ENCODE results near the gene PDZRN3.
"Not testable (repeated sequence)": the region's sequence is repeated elsewhere in the genome, so short reads cannot be mapped to it uniquely, and the experiment has no call there.

Gene PDZRN3

GRCh38 chr3:73490453-73491286, 134.1 kb downstream of the PDZRN3 start:
- DNase-seq (ENCODE audit: low spot score) = no peak

GRCh38 chr3:73485877-73486330, 138.8 kb downstream of the PDZRN3 start:
- DNase-seq (ENCODE audit: low spot score) = no peak

DNA sequence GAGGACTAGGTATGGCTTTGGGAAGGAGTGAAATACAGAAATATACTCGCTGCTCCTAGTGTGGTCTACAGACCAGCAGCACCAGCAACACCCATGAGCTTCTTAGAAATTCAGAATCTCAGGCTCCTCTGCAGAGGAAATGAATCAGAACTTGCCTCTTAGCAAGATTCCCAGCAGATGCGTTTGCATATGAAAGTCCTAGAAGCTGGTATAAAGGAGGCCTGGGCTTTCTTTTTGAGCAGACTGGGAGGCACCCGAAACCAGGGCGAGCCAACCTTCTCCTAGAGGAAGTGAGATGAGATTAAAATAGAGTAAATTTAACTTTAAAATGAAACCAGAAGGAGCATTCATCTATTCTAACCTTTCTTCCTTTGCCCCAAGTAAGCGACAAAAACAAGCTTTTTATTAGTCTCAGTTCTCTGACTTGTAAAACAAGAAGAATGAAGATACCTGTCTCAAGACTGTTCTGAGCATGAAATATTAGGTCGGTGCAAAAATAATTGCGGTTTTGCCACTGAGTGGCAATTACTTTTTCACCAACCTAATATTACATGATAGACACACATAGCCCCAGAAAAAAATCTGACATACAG, 140.0 kb downstream of the PDZRN3 start:
- DNase-seq (ENCODE audit: low spot score) = no peak

DNA sequence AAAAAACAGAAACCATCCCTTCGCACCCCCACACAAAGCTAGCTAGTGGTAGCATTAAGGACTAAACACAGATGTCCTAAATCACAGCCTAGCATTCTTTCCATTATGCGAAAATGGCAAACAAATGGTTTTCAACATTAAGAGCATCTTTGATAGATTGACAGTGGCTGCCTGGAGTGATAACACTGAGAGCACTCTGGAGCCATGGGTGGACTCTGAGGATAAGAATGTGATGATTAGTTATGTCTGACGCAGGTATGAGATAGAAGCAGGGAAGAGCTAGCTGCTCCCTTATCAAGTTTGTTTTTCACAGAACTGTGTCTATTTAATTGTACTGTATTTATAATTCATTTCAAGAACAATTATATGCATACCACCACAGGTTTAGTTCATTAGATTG, 142.9 kb downstream of the PDZRN3 start:
- DNase-seq (ENCODE audit: low spot score) = no peak

- DNase-seq (ENCODE audit: low spot score) = no peak
Measured at GRCh38 chr3:73480187-73480672, 144.5 kb downstream of the PDZRN3 start.

DNA sequence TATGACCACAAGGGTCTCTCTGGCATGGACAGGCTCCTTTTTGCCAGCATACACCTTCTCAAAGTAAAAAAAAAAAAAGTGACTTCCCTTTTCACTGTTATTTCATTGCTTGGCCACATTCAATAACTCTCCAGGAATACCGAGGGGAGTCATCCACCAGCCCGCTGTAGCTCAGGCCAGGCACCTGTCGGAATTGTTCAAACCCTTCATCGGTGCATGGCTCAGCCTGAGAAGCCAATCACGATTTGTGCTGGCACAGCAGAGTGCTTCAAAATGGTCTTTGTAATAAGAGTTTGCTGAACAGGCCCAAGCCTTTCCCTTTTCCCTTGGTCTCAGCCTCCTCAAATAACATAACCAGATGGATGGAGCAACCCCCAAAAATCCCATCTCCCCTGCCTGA, 145.4 kb downstream of the PDZRN3 start:
- no peak for DNase-seq (ENCODE audit: low spot score)

DNA sequence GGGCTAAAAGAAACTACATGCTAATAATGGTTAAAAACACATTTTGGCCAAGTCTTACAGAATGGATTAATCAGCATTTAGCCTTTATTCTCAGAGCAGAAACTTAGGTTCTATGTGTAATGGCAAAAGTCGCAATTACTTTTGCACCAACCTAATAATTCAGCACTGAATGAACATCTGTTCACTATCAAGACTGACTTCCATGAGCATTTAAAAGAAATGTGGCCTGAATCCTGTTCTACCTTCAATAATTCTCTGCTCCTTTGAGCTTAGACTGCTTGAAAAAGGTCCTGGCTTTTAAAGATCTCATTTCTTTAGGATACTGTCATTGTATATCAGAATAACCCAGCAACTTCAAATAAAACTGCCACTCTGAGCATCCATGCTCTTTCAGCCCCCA, 145.9 kb downstream of the PDZRN3 start:
- DNase-seq (ENCODE audit: low spot score) = no peak

GRCh38 chr3:73475717-73476116, 149.0 kb downstream of the PDZRN3 start:
- DNase-seq (ENCODE audit: low spot score) = no peak

DNA sequence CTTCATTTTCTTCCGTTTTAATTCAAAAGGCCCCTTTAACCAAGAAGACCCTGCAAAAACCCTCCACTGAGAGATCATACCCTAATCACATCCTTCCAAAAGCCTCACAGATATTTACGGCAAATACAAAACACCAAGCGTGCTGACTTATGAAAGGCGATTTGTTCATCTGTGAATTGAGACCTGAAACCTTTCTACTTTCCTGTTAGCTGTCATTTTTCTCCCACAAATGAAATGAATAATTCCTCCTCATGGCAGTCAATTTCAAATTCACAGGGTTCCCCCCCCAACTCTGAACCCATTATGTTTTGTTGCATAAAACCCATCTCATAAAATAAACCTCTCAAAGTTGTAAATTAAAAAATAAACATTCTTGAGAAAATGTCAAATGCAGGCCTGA, 149.6 kb downstream of the PDZRN3 start:
- no peak for DNase-seq (ENCODE audit: low spot score)

DNA sequence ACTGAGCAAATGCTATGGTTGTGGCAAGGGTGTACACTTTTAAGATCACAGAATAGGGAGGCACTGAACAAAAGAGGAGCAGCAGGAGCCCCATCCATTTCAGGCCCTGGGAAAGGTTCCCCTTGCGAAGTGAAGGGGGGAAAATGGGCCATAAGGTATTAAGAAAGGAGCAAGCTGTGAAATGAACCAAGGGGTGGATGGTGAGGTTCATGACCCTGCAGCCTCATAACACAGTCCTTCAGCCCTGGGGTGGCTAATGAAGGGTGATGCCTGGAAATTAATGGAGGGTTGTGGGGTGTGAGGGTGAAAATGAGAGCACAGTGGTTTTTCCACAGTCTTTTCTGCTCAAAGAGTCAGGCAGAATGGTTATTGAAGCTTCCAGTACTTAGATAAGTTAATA, 150.1 kb downstream of the PDZRN3 start:
- DNase-seq (ENCODE audit: low spot score) = no peak

DNA sequence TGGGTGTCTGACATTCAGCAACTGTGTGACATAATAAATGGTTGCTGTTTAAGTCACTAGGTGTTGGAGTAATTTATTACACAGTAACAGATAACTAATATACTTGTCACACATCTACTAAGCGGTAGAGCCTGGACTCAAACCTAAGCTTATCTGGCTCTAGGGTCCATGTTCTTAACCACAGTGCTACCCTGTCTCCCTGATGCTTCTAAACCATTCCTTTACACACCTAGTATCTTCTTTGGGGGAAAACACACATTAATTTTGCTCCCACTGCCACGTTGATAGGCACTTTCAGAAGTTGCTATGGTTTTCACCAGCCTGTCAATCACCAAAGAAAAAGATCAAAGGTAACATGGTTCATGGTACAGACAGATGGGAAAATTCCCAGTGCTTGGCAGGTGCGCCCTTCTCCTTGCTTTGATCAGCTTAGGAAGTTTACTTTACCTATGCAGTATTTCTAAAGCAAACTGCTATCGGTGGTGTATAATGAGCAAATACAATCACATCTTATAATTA, 150.8 kb downstream of the PDZRN3 start:
- DNase-seq (ENCODE audit: low spot score) = no peak

DNA sequence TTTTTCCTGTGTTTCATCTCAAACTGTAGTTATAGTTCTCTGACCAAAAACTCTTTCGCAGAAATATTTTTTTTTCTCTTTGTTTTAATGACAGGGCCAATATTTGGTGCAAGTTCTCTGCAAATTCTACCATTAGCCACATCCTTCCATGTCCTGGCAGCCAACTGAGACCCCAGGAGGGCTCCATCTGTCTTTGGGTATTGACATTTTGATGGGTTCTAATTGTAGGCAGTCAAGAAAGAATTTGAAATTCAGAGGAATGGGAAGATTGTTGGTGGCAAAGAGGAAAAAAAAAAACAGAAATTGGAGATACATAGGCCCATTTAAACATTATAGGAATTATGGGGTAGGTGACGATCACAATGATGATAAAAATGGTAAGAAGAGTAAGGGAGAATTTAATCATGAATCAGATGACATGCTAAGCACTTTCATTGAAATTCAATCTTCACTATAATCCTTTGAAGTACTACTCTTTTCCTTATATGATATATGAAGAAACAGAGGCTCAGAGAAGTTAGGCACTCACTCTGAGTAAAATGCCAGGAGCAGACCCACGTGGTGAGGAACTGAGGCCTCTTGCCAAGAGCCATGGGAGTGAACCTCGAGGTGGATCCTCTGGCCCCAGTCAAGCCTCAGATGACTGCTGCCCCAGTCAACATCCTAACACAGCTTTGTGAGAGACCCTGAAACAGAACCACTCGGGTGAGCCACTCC, 151.4 kb downstream of the PDZRN3 start:
- no peak for DNase-seq (ENCODE audit: low spot score)

GRCh38 chr3:73471986-73472787, 152.6 kb downstream of the PDZRN3 start:
- no peak for DNase-seq (ENCODE audit: low spot score)

- DNase-seq (ENCODE audit: low spot score) = no peak
Measured at GRCh38 chr3:73470860-73471259, 153.9 kb downstream of the PDZRN3 start.

DNA sequence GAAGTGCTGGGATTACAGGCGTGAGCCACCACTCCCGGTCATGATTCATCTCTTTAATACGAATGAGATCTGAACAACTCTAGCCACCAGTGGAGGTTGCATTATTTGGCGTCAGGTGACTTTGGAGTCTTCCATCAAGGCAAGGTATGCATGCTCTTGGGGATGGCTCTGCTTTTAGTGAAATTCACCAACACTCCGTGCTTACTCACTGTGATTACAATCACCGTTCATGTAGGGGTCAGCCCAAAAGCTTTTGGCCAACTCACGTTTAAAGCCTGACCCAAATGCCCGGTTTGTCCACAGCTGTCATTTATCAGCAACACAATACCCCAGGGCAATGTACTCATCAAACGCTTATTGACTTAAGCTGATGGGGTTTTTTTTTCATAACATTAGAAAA, 155.4 kb downstream of the PDZRN3 start:
- no peak for DNase-seq (ENCODE audit: low spot score)

GRCh38 chr3:73467211-73467610, 157.5 kb downstream of the PDZRN3 start:
- no peak for DNase-seq (ENCODE audit: low spot score)

- DNase-seq (ENCODE audit: low spot score) = no peak
Measured at GRCh38 chr3:73465926-73466325, 158.8 kb downstream of the PDZRN3 start.

DNA sequence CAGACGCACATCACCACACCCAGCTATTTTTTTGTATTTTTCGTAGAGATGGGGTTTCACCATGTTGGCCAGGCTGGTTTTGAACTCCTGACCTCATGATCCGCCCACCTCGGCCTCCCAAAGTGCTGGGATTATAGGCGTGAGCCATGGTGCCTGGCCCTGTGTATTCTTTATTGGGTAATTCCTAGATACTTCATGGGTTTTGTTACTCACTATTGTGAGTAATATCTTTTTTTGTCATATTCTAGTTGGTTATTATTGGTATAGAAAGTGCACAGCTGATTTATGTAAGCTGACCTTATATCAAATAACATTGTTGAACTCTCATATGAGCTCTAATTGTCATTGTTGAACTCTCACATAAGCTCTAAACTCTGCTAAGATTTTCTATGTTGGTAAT, 160.6 kb downstream of the PDZRN3 start:
- DNase-seq (ENCODE audit: low spot score) = not testable (repeated sequence)

GRCh38 chr3:73461547-73461946, 163.2 kb downstream of the PDZRN3 start:
- DNase-seq (ENCODE audit: low spot score) = no peak

DNA sequence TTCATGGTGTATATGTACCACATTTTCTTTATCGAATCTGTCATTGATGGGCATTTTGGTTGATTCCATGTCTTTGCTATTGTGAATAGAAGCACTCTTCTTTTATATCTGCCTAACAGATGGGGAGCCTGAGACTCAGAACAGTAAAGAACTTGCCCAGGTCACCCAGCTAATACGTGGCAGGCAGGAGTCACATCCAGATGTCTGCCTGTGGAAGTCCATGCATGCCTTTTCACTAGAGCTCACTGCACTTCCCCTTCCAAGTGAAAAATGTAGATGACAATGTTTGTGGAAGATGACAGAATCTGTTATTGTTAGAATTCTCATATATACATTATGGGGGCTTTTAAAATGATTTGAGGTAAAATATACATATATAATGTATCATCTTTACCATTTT, 165.0 kb downstream of the PDZRN3 start:
- no peak for DNase-seq (ENCODE audit: low spot score)

- DNase-seq (ENCODE audit: low spot score) = no peak
Measured at GRCh38 chr3:73453666-73454065, 171.1 kb downstream of the PDZRN3 start.

DNA sequence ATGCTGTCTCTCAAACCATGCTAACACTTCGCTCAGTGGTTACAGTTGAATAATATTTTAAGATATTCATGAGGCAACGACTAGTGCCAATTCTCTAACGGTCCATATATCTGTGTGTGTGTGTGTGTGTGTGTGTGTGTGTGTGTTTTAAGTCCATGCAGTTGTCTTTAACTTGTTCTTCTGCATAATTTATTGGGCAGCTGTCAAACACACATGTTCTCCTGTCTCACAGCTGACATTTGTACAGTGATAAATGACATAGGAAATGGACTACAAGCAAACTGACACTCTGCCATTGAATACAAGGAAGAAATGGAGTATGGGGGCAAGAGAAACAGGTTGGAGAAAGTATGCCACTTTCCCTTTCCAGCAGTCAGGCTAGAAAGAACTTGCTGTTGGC, 172.0 kb downstream of the PDZRN3 start:
- no peak for DNase-seq (ENCODE audit: low spot score)

Measured in hematopoietic multipotent progenitor cell treated with erythropoietin and hydrocortisone succinate and interleukin-3 and kit ligand, for 15 days (in vitro differentiated cells).